H1 (cell line): ENCODE results near the gene OR8A1. TPM values are rescaled to one million over a fixed set of nuclear protein-coding genes. Genes with fewer than 3 reads are reported as not detected.

Experiments used
- ASH2L ChIP-seq: fragments of 200-600, 300-600 bp; sonication (generic); IDR thresholded peaks from one replicate; pipeline ENCODE4 v1.7.1; 2017; ENCODE audit warnings: low read length
- CEBPB ChIP-seq: IDR thresholded peaks from 2 replicates; pipeline ENCODE4 v1.6.1; 2012; ENCODE audit warnings: low read depth, low read length
- CHD1 ChIP-seq: IDR thresholded peaks from 2 replicates; pipeline ENCODE4 v1.6.1; 2012; ENCODE audit warnings: low read depth, low read length, improper control_type of control experiment
- CHD2 ChIP-seq: IDR thresholded peaks from 2 replicates; pipeline ENCODE4 v1.6.1; 2012; ENCODE audit warnings: low read length, improper control_type of control experiment
- CHD7 ChIP-seq: fragments of 300-600 bp; sonication (generic); IDR thresholded peaks from 2 replicates; pipeline ENCODE4 v1.7.1; 2012; ENCODE audit warnings: low read length, moderate library complexity, mild to moderate bottlenecking, inconsistent platforms; ENCODE audit not compliant: insufficient replicate concordance
- EGR1 ChIP-seq: IDR thresholded peaks from 2 replicates; pipeline ENCODE4 v1.6.1; 2011; ENCODE audit warnings: low read depth, low read length, borderline replicate concordance
- HDAC6 ChIP-seq: IDR thresholded peaks from one replicate; pipeline ENCODE4 v1.7.1; 2012; ENCODE audit warnings: low read depth, mild to moderate bottlenecking, inconsistent platforms, low read length, moderate library complexity
- MAFK ChIP-seq: IDR thresholded peaks from 2 replicates; pipeline ENCODE4 v1.6.1; 2012; ENCODE audit warnings: low read depth, mild to moderate bottlenecking, improper control_type of control experiment, low read length
- MAX ChIP-seq: IDR thresholded peaks from 2 replicates; pipeline ENCODE4 v1.6.1; 2012; ENCODE audit warnings: inconsistent platforms
- NANOG ChIP-seq: IDR thresholded peaks from 2 replicates; pipeline ENCODE4 v1.6.1; 2011; ENCODE audit warnings: low read length, low read depth, mild to moderate bottlenecking, inconsistent platforms; ENCODE audit not compliant: insufficient read depth, poor library complexity, severe bottlenecking
- TAF7 ChIP-seq: optimal IDR thresholded peaks from 2 replicates; pipeline ENCODE3; 2011; ENCODE audit warnings: low read depth, mild to moderate bottlenecking, inconsistent platforms, low read length, moderate library complexity, borderline replicate concordance
- polyA plus RNA-seq, 7 experiments: library from polyadenylated mRNA; depleted of rRNA in 3 of 7; stranded (reverse) in 5 of 7; unstranded in 2 of 7; fragments of >200 nt in 5 of 7; fragments of 200-250 nt in 2 of 7; gene quantifications; 1 replicate in 5 of 7; 2 replicates in 1 of 7; 4 replicates in 1 of 7; pipeline versions ENCODE4 v1.2.1 to v1.2.3, GENCODE V29; 2011 to 2013; ENCODE audit warnings: missing spikeins in 2 of 7, mixed read lengths in 2 of 7
- total RNA-seq: library from RNA; stranded (reverse); fragmentation: NEBNext Ultra II Directional; extraction: Animal tissue kit (Norgen Biotek cat#: 25700); gene quantifications from 2 replicates; pipeline ENCODE4 v1.2.1, GENCODE V29; 2021
- TF ChIP-seq, protein P1 (sequence below): IDR thresholded peaks from 2 replicates; pipeline ENCODE4 v1.6.1; 2011; ENCODE audit warnings: low read depth, mild to moderate bottlenecking, low read length; ENCODE audit not compliant: insufficient read depth

OR8A1 gene
- total and polyA plus RNA-seq, 2 of the 8 experiments (the other 6 are each of a cell fraction or from before 2014, with no cell fraction given), result not detected

DNA sequence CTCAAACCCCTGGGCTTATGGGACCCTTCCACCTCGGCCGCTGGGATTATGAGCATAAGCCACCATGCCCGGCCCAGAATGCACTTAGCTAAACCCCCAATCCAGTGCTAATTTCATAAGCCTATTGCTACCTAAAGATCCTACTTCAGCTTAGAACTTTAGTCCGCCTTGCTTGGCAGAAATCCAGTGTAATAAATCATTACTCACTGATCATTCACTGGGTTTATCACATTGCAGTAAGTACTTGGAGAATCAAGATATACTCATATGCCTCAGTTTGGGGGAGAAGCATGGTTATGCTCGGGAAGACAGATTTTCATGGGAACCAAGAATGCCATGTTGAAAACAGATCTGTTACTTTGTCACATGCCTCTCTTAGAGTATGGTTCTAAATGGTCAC is 49.1 kb downstream of the OR8A1 start (continued):
- TF ChIP-seq CHD7, result no peak
- TF ChIP-seq, protein P1, sequence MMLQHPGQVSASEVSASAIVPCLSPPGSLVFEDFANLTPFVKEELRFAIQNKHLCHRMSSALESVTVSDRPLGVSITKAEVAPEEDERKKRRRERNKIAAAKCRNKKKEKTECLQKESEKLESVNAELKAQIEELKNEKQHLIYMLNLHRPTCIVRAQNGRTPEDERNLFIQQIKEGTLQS, result no peak
- TF ChIP-seq TAF7, result no peak
- TF ChIP-seq MAFK, result no peak
- no peak for TF ChIP-seq CEBPB
- TF ChIP-seq HDAC6, result no peak
- no peak for TF ChIP-seq MAX
- TF ChIP-seq CHD1, result no peak
- no peak for TF ChIP-seq CHD2
- no peak for TF ChIP-seq EGR1
- no peak for TF ChIP-seq NANOG
- no peak for TF ChIP-seq ASH2L
